Measurements from ENCODE around the gene ZNF740.

DNA sequence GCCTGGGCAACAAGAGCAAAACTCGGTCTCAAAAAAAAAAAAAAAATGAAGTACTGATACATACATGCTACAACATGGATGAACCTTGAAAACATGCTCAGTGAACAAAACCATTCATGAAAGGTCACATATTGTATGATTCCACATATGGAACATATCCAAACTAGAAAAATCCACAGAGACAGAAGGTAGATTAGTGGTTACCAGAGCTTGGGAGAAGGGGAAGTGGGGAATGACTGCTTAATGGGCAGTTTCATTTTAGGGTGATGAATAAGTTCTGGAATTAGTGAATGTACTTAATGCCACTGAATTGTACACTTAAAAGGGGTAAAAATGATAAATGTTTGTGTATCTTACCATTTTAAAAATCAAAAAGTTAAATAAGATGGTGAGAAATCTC is 23.8 kb downstream of the ZNF740 start:
- TF ChIP-seq, protein P1, sequence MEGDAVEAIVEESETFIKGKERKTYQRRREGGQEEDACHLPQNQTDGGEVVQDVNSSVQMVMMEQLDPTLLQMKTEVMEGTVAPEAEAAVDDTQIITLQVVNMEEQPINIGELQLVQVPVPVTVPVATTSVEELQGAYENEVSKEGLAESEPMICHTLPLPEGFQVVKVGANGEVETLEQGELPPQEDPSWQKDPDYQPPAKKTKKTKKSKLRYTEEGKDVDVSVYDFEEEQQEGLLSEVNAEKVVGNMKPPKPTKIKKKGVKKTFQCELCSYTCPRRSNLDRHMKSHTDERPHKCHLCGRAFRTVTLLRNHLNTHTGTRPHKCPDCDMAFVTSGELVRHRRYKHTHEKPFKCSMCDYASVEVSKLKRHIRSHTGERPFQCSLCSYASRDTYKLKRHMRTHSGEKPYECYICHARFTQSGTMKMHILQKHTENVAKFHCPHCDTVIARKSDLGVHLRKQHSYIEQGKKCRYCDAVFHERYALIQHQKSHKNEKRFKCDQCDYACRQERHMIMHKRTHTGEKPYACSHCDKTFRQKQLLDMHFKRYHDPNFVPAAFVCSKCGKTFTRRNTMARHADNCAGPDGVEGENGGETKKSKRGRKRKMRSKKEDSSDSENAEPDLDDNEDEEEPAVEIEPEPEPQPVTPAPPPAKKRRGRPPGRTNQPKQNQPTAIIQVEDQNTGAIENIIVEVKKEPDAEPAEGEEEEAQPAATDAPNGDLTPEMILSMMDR (IDR thresholded peaks at IDR 0.05 in 2 of 3, conservative IDR thresholded peaks at IDR 0.05 in 1 of 3; ENCODE audit: control insufficient read depth in 2 of 3, extremely low read depth in 1 of 3, insufficient read depth in 1 of 3, low read depth in 3 of 3, low read length in 3 of 3) = no peak
- TF ChIP-seq FOXM1 (IDR thresholded peaks at IDR 0.05; ENCODE audit: low read depth, low read length) = no peak
- no peak for TF ChIP-seq ESRRA (IDR thresholded peaks at IDR 0.05; ENCODE audit: low read length)
- TF ChIP-seq EGR1 (IDR thresholded peaks at IDR 0.05; ENCODE audit: borderline replicate concordance in 1 of 2, low read depth in 2 of 2, low read length in 2 of 2) = no peak
- TF ChIP-seq POLR2A (IDR thresholded peaks at IDR 0.05; ENCODE audit: low read depth, low read length) = no peak
- no peak for TF ChIP-seq YY1 (IDR thresholded peaks at IDR 0.05; ENCODE audit: low read depth, low read length)
- TF ChIP-seq BHLHE40 (IDR thresholded peaks at IDR 0.05; ENCODE audit: borderline replicate concordance in 1 of 2, low read depth in 2 of 2, low read length in 1 of 2) = no peak
- no peak for TF ChIP-seq JUND (IDR thresholded peaks at IDR 0.05; ENCODE audit: low read depth, low read length)

Data from GM12878 (cell line).